ENCODE data around the gene CERS1.

- no peak for TF ChIP-seq CTCF (IDR thresholded peaks at IDR 0.05; ENCODE audit: low read depth, low read length, missing input control)
- TF ChIP-seq SP1 (IDR thresholded peaks at IDR 0.05) = no peak
- no peak for TF ChIP-seq EGR1 (IDR thresholded peaks at IDR 0.05; ENCODE audit: low read depth in 2 of 2)
- no peak for TF ChIP-seq MAX (IDR thresholded peaks at IDR 0.05)
- no peak for TF ChIP-seq REST (IDR thresholded peaks at IDR 0.05)
- TF ChIP-seq NR2F2 (IDR thresholded peaks at IDR 0.05) = no peak
- TF ChIP-seq RAD21 (IDR thresholded peaks at IDR 0.05) = no peak
- TF ChIP-seq TAF1 (conservative IDR thresholded peaks at IDR 0.05) = no peak
- no peak for TF ChIP-seq HNF4A (conservative IDR thresholded peaks at IDR 0.05)
- no peak for TF ChIP-seq RXRA (IDR thresholded peaks at IDR 0.05)
- TF ChIP-seq YY1 (IDR thresholded peaks at IDR 0.05) = no peak
- TF ChIP-seq HNF4G (IDR thresholded peaks at IDR 0.05) = no peak
These were observed 473 bp upstream of the CERS1 start for GRCh38 chr19:18896421-18896841.
